Muscle layer of duodenum (tissue), 2 donors: Measurements from ENCODE around the gene TYMP.

Experiments
- H3K27ac ChIP-seq: one replicate; pipeline ENCODE4 v1.7.0; 2013; ENCODE audit warnings: mild to moderate bottlenecking, low read length
- H3K27me3 ChIP-seq: one replicate; pipeline ENCODE4 v1.7.0; 2013; ENCODE audit warnings: low read depth, mild to moderate bottlenecking, control low read depth, low read length
- H3K36me3 ChIP-seq, 2 donors: one replicate each; pipeline ENCODE4 v1.7.0; 2013; ENCODE audit warnings: low read length in 2 of 2, control low read depth in 1 of 2, mild to moderate bottlenecking in 1 of 2; ENCODE audit not compliant: insufficient read depth in 2 of 2, control insufficient read depth in 1 of 2
- H3K4me1 ChIP-seq, 2 donors: one replicate each; pipeline ENCODE4 v1.7.0; 2013; ENCODE audit warnings: low read length in 2 of 2, mild to moderate bottlenecking in 2 of 2, control low read depth in 1 of 2, moderate library complexity in 1 of 2; ENCODE audit not compliant: insufficient read depth in 2 of 2, control insufficient read depth in 1 of 2
- H3K4me3 ChIP-seq, 2 donors: one replicate each; pipeline ENCODE4 v1.7.0; 2013; ENCODE audit warnings: low read length in 2 of 2, low read depth in 1 of 2, mild to moderate bottlenecking in 1 of 2
- H3K9me3 ChIP-seq, 2 donors: one replicate each; pipeline ENCODE4 v1.7.0; 2013; ENCODE audit warnings: low read length in 2 of 2, control low read depth in 1 of 2, mild to moderate bottlenecking in 1 of 2; ENCODE audit not compliant: control insufficient read depth in 1 of 2
- donor health status: healthy.

TYMP gene

GRCh38 chr22:50497093-50497492, 32.7 kb downstream of the TYMP start:
- Histone ChIP-seq H3K27ac (no peak overlapping the region), H3K4me1 (peaks cover 0 to 3% of the 10 kb centered on the region in 2 donors), H3K9me3 (no peaks in the 10 kb centered on the region), H3K27me3 (no peaks in the 10 kb centered on the region), H3K36me3 (no peaks in the 10 kb centered on the region), H3K4me3 (no peak overlapping the region)

GRCh38 chr22:50490531-50491308, 39.1 kb downstream of the TYMP start:
- no peaks in the 10 kb centered on the region for H3K9me3 ChIP-seq
- no peak overlapping the region for H3K27ac ChIP-seq
- H3K27me3 ChIP-seq: no peaks in the 10 kb centered on the region
- no peaks in the 10 kb centered on the region for H3K36me3 ChIP-seq
- H3K4me1 ChIP-seq: no peaks in the 10 kb centered on the region
- H3K4me3 ChIP-seq: no peak overlapping the region

- Histone ChIP-seq H3K27ac (no peak overlapping the region), H3K36me3 (no peaks in the 10 kb centered on the region), H3K27me3 (no peaks in the 10 kb centered on the region), H3K9me3 (no peaks in the 10 kb centered on the region), H3K4me3 (no peak overlapping the region), H3K4me1 (no peaks in the 10 kb centered on the region)
These were observed 40.2 kb downstream of the TYMP start for GRCh38 chr22:50489363-50490243.

- Histone ChIP-seq H3K27me3 (no peaks in the 10 kb centered on the region), H3K9me3 (no peaks in the 10 kb centered on the region), H3K27ac (no peak overlapping the region), H3K4me1 (no peaks in the 10 kb centered on the region), H3K36me3 (no peaks in the 10 kb centered on the region), H3K4me3 (no peak overlapping the region)
These were observed 40.9 kb downstream of the TYMP start for GRCh38 chr22:50488886-50489285.

GRCh38 chr22:50488006-50488677, 41.7 kb downstream of the TYMP start:
- H3K27me3 ChIP-seq: no peaks in the 10 kb centered on the region
- H3K36me3 ChIP-seq: no peaks in the 10 kb centered on the region
- no peaks in the 10 kb centered on the region for H3K4me1 ChIP-seq

GRCh38 chr22:50487290-50488005, 42.4 kb downstream of the TYMP start:
- Histone ChIP-seq H3K27me3 (no peaks in the 10 kb centered on the region), H3K36me3 (no peaks in the 10 kb centered on the region), H3K9me3 (no peaks in the 10 kb centered on the region), H3K27ac (no peak overlapping the region), H3K4me1 (no peaks in the 10 kb centered on the region), H3K4me3 (no peak overlapping the region)

More at GRCh38 chr22:50488006-50488677, 41.7 kb downstream of the TYMP start:
- Histone ChIP-seq H3K27ac (no peak overlapping the region), H3K9me3 (no peaks in the 10 kb centered on the region), H3K4me3 (no peak overlapping the region)

GRCh38 chr22:50486561-50487289, 43.1 kb downstream of the TYMP start, which contains the start of gene MIOX:
TSS of gene MIOX (plus strand) at chr22:50486859. CDS start at chr22:50486898, 39 bp downstream.
- H3K4me3 ChIP-seq: no peak within 1 kb of the TSS
- peaks cover 0 to 5% of the 10 kb centered on the region in 2 donors for H3K4me1 ChIP-seq
- peaks cover 5% of the 10 kb centered on the region for H3K27me3 ChIP-seq
- no peak within 1 kb of the TSS for H3K27ac ChIP-seq
- no peaks in the 10 kb centered on the region for H3K36me3 ChIP-seq
- no peaks in the 10 kb centered on the region for H3K9me3 ChIP-seq

- H3K4me1 ChIP-seq: peaks cover 0 to 5% of the 10 kb centered on the region in 2 donors
- no peak overlapping the region for H3K27ac ChIP-seq
- H3K36me3 ChIP-seq: no peaks in the 10 kb centered on the region
- H3K4me3 ChIP-seq: no peak overlapping the region
- no peaks in the 10 kb centered on the region for H3K9me3 ChIP-seq
- H3K27me3 ChIP-seq: peaks cover 5% of the 10 kb centered on the region
These were observed 44.3 kb downstream of the TYMP start for GRCh38 chr22:50485221-50486131.

GRCh38 chr22:50483977-50484853, 45.6 kb downstream of the TYMP start:
- peaks cover 5% of the 10 kb centered on the region for H3K27me3 ChIP-seq
- H3K9me3 ChIP-seq: no peaks in the 10 kb centered on the region

More at GRCh38 chr22:50483977-50484853, 45.6 kb downstream of the TYMP start:
- Histone ChIP-seq H3K36me3 (no peaks in the 10 kb centered on the region), H3K4me1 (peaks cover 0 to 5% of the 10 kb centered on the region in 2 donors), H3K27ac (no peak overlapping the region), H3K4me3 (no peak overlapping the region)
